GM23338 (cell line): Measurements from ENCODE around the gene HORMAD2. TPM values are rescaled to one million over a fixed set of nuclear protein-coding genes. Genes with fewer than 3 reads are reported as not detected.

Source experiments
- ATAC-seq: fragments of 200-7000 bp; cut with Tn5 transposase; 3 replicates; pipeline ENCODE4 v1.9.1; 2020
- DNase-seq: peaks from one replicate; pipeline ENCODE4 v3.0.0-alpha.2; 2015; ENCODE audit warnings: low spot score
- H2AFZ ChIP-seq: fragments of 200-600 bp; sonication (generic); 2 replicates; pipeline ENCODE4 v1.8.0; 2016; ENCODE audit warnings: antibody characterized with exemption, mild to moderate bottlenecking, moderate library complexity
- H3F3A ChIP-seq: fragments of 200-600 bp; sonication (generic); replicated peaks from 2 replicates; pipeline ENCODE4 v1.8.0; 2017; ENCODE audit warnings: antibody characterized with exemption, mixed run types, low read depth
- H3K27ac ChIP-seq: fragments of 200-600 bp; sonication (generic); 2 replicates; pipeline ENCODE4 v1.6.1; 2016; ENCODE audit warnings: low read depth
- H3K27me3 ChIP-seq: fragments of 200-600 bp; sonication (generic); 2 replicates; pipeline ENCODE4 v1.8.0; 2016; ENCODE audit warnings: mild to moderate bottlenecking, mixed run types, moderate library complexity; ENCODE audit not compliant: insufficient read depth
- H3K36me3 ChIP-seq: fragments of 200-600 bp; sonication (generic); 2 replicates; pipeline ENCODE4 v1.8.0; 2016; ENCODE audit warnings: mild to moderate bottlenecking; ENCODE audit not compliant: insufficient read depth
- H3K4me1 ChIP-seq: fragments of 200-600 bp; sonication (generic); 2 replicates; pipeline ENCODE4 v1.8.0; 2016; ENCODE audit warnings: mild to moderate bottlenecking, moderate library complexity; ENCODE audit not compliant: insufficient read depth
- H3K4me2 ChIP-seq: fragments of 200-600 bp; sonication (generic); 2 replicates; pipeline ENCODE4 v1.7.1; 2017; ENCODE audit warnings: mixed run types
- H3K4me3 ChIP-seq: fragments of 200-600 bp; sonication (generic); 2 replicates; pipeline ENCODE4 v1.6.1; 2016; ENCODE audit warnings: mixed run types
- H3K79me2 ChIP-seq: fragments of 200-600 bp; sonication (generic); replicated peaks from 2 replicates; pipeline ENCODE4 v1.8.0; 2017; ENCODE audit warnings: mild to moderate bottlenecking; ENCODE audit not compliant: insufficient read depth
- H3K9me2 ChIP-seq: fragments of 200-600 bp; sonication (generic); 2 replicates; pipeline ENCODE4 v1.8.0; 2017; ENCODE audit not compliant: insufficient read depth
- H4K20me1 ChIP-seq: fragments of 200-600 bp; sonication (generic); replicated peaks from 2 replicates; pipeline ENCODE4 v1.8.0; 2017; ENCODE audit warnings: mild to moderate bottlenecking; ENCODE audit not compliant: insufficient read depth
- H3K27ac Mint-ChIP-seq: 2 replicates; pipeline ENCODE4 v1.8.0; 2020; ENCODE audit warnings: inconsistent platforms, mild to moderate bottlenecking, moderate library complexity, mixed read lengths
- H3K27me3 Mint-ChIP-seq: 3 replicates; pipeline ENCODE4 v1.8.0; 2022; ENCODE audit warnings: low read depth, mild to moderate bottlenecking, moderate library complexity, mixed read lengths, inconsistent platforms; ENCODE audit not compliant: insufficient read depth, poor library complexity
- H3K36me3 Mint-ChIP-seq: 3 replicates; pipeline ENCODE4 v1.8.0; 2021; ENCODE audit warnings: low read depth, mild to moderate bottlenecking, inconsistent platforms, moderate library complexity, mixed read lengths
- H3K4me1 Mint-ChIP-seq: 3 replicates; pipeline ENCODE4 v1.8.0; 2020; ENCODE audit warnings: mild to moderate bottlenecking, inconsistent platforms, mixed read lengths
- H3K4me3 Mint-ChIP-seq: 3 replicates; pipeline ENCODE4 v1.8.0; 2021; ENCODE audit warnings: moderate library complexity, mild to moderate bottlenecking, inconsistent platforms, mixed read lengths
- H3K9me3 Mint-ChIP-seq: 3 replicates; pipeline ENCODE4 v1.8.0; 2020; ENCODE audit warnings: moderate library complexity, mild to moderate bottlenecking, inconsistent platforms, mixed read lengths
- EZH2phosphoT487 ChIP-seq: fragments of 200-600 bp; sonication (generic); IDR thresholded peaks from one replicate; pipeline ENCODE4 v1.8.1; 2018; ENCODE audit warnings: antibody characterized with exemption; ENCODE audit not compliant: unreplicated experiment
- POLR2AphosphoS5 ChIP-seq: IDR thresholded peaks from 2 replicates; pipeline ENCODE4 v1.6.1; 2016; ENCODE audit warnings: antibody characterized with exemption, low read depth
- ZNF114 ChIP-seq: fragments of 250-450 bp; sonication (Bioruptor Pico); IDR thresholded peaks from 2 replicates; pipeline ENCODE4 v1.5.0; 2020; ENCODE audit warnings: mild to moderate bottlenecking, moderate library complexity
- polyA plus RNA-seq: library from polyadenylated mRNA; unstranded; fragments of >200 nt; fragmentation: Nextera tagmentation; extraction: Ambion mirVana; gene quantifications from 2 replicates; pipeline ENCODE4 v1.2.1, GENCODE V29; 2016
- total RNA-seq: library from RNA; depleted of rRNA; stranded (reverse); fragments of >200 nt; shearing (Covaris generic); gene quantifications from 2 replicates; pipeline ENCODE4 v1.2.3, GENCODE V29; 2014
- TF ChIP-seq, protein P1 (sequence below): IDR thresholded peaks from one replicate; pipeline ENCODE4 v1.6.1; 2018; ENCODE audit warnings: antibody characterized with exemption; ENCODE audit not compliant: unreplicated experiment
- TF ChIP-seq, protein P2 (sequence below): IDR thresholded peaks from 2 replicates; pipeline ENCODE4 v1.6.1; 2016; ENCODE audit warnings: antibody characterized with exemption
- TF ChIP-seq, protein P3 (sequence below): fragments of 250-450 bp; sonication (Bioruptor Pico); IDR thresholded peaks from 2 replicates; pipeline ENCODE4 v1.5.0; 2020; ENCODE audit warnings: mild to moderate bottlenecking, moderate library complexity

The HORMAD2 gene
- total and polyA plus RNA-seq, 2 experiments from 2014 or later, result 0.40 TPM; not detected in 1

- TF ChIP-seq, protein P1, sequence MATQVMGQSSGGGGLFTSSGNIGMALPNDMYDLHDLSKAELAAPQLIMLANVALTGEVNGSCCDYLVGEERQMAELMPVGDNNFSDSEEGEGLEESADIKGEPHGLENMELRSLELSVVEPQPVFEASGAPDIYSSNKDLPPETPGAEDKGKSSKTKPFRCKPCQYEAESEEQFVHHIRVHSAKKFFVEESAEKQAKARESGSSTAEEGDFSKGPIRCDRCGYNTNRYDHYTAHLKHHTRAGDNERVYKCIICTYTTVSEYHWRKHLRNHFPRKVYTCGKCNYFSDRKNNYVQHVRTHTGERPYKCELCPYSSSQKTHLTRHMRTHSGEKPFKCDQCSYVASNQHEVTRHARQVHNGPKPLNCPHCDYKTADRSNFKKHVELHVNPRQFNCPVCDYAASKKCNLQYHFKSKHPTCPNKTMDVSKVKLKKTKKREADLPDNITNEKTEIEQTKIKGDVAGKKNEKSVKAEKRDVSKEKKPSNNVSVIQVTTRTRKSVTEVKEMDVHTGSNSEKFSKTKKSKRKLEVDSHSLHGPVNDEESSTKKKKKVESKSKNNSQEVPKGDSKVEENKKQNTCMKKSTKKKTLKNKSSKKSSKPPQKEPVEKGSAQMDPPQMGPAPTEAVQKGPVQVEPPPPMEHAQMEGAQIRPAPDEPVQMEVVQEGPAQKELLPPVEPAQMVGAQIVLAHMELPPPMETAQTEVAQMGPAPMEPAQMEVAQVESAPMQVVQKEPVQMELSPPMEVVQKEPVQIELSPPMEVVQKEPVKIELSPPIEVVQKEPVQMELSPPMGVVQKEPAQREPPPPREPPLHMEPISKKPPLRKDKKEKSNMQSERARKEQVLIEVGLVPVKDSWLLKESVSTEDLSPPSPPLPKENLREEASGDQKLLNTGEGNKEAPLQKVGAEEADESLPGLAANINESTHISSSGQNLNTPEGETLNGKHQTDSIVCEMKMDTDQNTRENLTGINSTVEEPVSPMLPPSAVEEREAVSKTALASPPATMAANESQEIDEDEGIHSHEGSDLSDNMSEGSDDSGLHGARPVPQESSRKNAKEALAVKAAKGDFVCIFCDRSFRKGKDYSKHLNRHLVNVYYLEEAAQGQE, result no peak
- TF ChIP-seq POLR2AphosphoS5, result no peak
- TF ChIP-seq, protein P2, sequence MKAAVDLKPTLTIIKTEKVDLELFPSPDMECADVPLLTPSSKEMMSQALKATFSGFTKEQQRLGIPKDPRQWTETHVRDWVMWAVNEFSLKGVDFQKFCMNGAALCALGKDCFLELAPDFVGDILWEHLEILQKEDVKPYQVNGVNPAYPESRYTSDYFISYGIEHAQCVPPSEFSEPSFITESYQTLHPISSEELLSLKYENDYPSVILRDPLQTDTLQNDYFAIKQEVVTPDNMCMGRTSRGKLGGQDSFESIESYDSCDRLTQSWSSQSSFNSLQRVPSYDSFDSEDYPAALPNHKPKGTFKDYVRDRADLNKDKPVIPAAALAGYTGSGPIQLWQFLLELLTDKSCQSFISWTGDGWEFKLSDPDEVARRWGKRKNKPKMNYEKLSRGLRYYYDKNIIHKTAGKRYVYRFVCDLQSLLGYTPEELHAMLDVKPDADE, result no peak
These were observed 46.4 kb upstream of the HORMAD2 start (continued) for GRCh38 chr22:30033901-30034300.

- Mint-ChIP-seq H3K4me3 (no peak overlapping the region), H3K27ac (no peak overlapping the region), H3K36me3 (no peaks in the 10 kb centered on the region), H3K27me3 (peaks cover 13% of the 10 kb centered on the region), H3K9me3 (no peaks in the 10 kb centered on the region), H3K4me1 (peaks cover 9% of the 10 kb centered on the region; the same call in 2 of the 3 replicates)
- DNase-seq (no peak), ATAC-seq (no peak)
- Histone ChIP-seq H3F3A (no peaks in the 10 kb centered on the region), H3K36me3 (no peaks in the 10 kb centered on the region), H4K20me1 (no peaks in the 10 kb centered on the region), H3K27me3 (no peaks in the 10 kb centered on the region), H3K4me3 (no peak overlapping the region), H3K9me2 (no peaks in the 10 kb centered on the region), H2AFZ (no peak overlapping the region), H3K4me2 (no peak overlapping the region), H3K79me2 (no peaks in the 10 kb centered on the region), H3K27ac (no peak overlapping the region), H3K4me1 (peaks cover 6% of the 10 kb centered on the region; the same call in 1 of the 2 replicates)
- TF ChIP-seq ZNF114 (no peak), POLR2AphosphoS5 (no peak), EZH2phosphoT487 (no peak)
- TF ChIP-seq, protein P3, sequence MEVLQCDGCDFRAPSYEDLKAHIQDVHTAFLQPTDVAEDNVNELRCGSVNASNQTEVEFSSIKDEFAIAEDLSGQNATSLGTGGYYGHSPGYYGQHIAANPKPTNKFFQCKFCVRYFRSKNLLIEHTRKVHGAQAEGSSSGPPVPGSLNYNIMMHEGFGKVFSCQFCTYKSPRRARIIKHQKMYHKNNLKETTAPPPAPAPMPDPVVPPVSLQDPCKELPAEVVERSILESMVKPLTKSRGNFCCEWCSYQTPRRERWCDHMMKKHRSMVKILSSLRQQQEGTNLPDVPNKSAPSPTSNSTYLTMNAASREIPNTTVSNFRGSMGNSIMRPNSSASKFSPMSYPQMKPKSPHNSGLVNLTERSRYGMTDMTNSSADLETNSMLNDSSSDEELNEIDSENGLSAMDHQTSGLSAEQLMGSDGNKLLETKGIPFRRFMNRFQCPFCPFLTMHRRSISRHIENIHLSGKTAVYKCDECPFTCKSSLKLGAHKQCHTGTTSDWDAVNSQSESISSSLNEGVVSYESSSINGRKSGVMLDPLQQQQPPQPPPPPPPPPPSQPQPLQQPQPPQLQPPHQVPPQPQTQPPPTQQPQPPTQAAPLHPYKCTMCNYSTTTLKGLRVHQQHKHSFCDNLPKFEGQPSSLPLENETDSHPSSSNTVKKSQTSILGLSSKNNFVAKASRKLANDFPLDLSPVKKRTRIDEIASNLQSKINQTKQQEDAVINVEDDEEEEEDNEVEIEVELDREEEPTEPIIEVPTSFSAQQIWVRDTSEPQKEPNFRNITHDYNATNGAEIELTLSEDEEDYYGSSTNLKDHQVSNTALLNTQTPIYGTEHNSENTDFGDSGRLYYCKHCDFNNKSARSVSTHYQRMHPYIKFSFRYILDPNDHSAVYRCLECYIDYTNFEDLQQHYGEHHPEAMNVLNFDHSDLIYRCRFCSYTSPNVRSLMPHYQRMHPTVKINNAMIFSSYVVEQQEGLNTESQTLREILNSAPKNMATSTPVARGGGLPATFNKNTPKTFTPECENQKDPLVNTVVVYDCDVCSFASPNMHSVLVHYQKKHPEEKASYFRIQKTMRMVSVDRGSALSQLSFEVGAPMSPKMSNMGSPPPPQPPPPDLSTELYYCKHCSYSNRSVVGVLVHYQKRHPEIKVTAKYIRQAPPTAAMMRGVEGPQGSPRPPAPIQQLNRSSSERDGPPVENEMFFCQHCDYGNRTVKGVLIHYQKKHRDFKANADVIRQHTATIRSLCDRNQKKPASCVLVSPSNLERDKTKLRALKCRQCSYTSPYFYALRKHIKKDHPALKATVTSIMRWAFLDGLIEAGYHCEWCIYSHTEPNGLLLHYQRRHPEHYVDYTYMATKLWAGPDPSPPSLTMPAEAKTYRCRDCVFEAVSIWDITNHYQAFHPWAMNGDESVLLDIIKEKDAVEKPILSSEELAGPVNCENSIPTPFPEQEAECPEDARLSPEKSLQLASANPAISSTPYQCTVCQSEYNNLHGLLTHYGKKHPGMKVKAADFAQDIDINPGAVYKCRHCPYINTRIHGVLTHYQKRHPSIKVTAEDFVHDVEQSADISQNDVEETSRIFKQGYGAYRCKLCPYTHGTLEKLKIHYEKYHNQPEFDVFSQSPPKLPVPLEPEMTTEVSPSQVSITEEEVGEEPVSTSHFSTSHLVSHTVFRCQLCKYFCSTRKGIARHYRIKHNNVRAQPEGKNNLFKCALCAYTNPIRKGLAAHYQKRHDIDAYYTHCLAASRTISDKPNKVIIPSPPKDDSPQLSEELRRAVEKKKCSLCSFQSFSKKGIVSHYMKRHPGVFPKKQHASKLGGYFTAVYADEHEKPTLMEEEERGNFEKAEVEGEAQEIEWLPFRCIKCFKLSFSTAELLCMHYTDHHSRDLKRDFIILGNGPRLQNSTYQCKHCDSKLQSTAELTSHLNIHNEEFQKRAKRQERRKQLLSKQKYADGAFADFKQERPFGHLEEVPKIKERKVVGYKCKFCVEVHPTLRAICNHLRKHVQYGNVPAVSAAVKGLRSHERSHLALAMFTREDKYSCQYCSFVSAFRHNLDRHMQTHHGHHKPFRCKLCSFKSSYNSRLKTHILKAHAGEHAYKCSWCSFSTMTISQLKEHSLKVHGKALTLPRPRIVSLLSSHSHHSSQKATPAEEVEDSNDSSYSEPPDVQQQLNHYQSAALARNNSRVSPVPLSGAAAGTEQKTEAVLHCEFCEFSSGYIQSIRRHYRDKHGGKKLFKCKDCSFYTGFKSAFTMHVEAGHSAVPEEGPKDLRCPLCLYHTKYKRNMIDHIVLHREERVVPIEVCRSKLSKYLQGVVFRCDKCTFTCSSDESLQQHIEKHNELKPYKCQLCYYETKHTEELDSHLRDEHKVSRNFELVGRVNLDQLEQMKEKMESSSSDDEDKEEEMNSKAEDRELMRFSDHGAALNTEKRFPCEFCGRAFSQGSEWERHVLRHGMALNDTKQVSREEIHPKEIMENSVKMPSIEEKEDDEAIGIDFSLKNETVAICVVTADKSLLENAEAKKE (CRISPR knock-in tag), result no peak
- TF ChIP-seq, protein P1, result no peak
These were observed 43.6 kb upstream of the HORMAD2 start for GRCh38 chr22:30036656-30037055.
